HG03175 (cell line): ENCODE results near the gene ZNRD2.
"Not testable (repeated sequence)": the region's sequence is repeated elsewhere in the genome, so short reads cannot be mapped to it uniquely, and the experiment has no call there.

ENCODE experiments used
- ATAC-seq: cut with Tn5 transposase; IDR thresholded peaks from one replicate; pipeline ENCODE4 v1.9.1; 2021; ENCODE audit warnings: mild to moderate bottlenecking, moderate library complexity; ENCODE audit not compliant: unreplicated experiment

Gene ZNRD2

DNA sequence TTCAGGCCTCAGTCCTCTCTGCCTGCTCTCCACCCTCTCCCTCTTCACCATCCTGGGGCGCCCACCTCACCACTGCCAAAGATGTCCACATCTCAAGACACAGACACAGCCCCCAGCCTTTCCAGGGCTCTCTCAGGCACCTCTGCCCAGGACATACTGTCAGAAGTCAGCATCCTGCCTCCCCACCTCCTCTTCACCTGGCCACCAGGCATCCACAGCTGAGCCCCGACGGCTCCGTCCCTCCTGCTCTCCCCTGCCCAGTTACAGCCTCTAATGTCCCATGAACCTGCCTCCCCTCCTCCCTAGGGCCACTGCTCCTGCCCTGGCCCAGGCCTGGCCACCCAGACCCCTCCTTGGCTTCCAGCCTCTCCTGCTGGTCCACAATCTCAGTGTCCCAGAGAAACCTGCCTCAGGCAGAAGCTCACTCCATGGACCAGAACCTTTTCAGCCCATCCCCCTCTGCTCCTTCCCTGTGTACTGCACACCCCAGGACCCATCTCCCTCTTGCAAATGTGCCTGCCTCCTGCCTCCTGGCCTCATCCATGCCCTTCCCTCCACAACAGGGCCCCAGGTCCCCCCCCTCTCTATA is 15.3 kb upstream of the ZNRD2 start:
- ATAC-seq: no peak

DNA sequence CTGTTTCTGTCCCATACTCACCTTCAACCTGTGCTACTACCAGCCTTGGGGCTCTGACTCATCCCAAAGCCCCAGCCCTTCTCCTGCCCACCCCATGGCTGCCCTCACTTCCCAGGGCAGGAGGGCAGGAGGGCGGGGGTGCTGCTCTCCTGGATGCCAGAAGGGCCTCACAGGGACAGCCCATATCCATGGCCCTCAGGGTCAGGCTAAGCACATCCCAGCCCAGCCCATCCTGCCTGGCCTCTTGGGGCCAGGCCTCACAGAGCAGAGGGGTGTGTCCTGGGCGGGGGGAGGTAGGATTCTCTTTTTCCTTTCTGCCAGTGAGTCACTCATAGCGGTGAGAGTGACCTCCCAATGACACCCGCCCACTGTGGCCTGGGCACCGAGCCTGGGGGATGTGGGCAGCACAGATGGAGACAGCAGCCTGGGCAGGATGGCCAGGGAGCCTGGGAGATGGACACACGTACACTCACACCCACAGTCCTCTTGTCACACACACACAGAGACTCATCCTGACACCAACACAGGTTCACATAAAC is 14.5 kb upstream of the ZNRD2 start:
- no peak for ATAC-seq

DNA sequence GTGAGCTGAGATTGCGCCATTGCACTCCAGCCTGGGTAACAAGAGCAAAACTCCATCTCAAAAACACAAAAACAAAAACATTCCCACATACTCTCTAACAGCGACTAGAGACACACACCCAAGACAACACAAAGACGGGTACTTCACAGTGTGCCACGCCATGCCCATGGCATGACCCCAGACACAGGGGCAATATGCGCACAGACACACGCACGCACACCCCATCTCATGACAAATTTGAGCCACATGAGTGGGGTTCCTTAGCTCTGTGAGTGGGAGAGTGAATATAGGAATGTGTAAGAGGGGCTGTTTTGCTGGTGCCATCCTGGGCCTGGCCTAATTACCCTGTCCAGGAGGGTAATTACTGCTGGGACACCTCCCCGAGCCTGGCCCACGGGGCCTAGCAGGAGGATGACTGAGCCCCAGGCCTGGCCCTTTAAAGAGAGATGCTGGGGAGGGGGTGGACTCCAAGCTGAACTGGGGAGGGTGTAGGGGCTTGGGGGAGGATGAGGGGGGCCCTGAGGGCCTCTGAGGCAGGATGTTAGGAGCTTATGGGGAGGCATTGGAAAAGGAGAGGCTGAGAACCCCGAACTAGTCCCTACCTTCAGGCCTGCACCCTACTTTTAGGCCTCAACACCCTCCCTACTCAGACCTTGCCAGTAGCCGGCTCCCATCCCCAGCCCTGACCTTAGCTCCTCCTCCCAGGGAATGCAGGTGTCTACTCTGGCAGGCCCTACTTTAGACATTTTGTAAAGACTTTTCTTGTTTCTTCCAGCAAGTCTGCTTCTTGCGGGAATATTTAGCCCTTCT is 13.6 kb upstream of the ZNRD2 start:
- no peak for ATAC-seq

DNA sequence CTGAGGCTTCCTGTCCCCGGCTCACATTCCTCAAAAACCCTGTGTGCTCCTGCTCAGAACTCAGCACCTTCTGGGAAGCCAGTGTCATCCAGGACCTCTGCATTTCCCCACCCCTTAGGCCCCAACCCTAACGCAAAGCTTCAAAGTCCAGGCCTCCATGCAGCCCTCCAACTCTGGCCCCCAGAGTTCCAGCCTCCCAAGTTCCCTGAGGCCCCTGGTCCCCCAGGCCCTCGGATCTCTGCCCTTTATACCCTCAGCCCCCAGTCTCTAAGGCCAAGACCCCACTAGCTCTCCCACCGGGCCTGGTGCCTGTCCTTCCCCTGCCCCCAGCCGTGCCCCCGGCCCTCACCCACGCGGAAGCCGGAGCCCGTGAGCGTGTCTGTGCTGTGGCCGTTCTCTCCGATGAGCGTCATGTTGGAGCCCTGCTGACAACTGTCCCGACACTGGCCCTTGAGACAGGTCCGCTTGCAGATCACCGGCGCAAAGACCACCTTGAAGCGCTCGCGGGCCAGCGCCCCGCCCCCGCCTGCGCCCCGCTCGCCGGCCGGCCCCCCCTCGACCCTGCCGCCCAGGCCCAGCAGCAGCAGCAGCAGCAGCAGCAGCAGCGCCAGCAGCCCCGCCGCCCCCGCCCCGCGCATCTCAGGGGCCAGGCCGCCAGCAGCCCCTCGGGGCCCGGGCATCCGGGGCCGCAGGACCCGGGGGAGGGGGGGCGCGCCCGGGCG is 12.8 kb upstream of the ZNRD2 start:
- ATAC-seq: no peak

DNA sequence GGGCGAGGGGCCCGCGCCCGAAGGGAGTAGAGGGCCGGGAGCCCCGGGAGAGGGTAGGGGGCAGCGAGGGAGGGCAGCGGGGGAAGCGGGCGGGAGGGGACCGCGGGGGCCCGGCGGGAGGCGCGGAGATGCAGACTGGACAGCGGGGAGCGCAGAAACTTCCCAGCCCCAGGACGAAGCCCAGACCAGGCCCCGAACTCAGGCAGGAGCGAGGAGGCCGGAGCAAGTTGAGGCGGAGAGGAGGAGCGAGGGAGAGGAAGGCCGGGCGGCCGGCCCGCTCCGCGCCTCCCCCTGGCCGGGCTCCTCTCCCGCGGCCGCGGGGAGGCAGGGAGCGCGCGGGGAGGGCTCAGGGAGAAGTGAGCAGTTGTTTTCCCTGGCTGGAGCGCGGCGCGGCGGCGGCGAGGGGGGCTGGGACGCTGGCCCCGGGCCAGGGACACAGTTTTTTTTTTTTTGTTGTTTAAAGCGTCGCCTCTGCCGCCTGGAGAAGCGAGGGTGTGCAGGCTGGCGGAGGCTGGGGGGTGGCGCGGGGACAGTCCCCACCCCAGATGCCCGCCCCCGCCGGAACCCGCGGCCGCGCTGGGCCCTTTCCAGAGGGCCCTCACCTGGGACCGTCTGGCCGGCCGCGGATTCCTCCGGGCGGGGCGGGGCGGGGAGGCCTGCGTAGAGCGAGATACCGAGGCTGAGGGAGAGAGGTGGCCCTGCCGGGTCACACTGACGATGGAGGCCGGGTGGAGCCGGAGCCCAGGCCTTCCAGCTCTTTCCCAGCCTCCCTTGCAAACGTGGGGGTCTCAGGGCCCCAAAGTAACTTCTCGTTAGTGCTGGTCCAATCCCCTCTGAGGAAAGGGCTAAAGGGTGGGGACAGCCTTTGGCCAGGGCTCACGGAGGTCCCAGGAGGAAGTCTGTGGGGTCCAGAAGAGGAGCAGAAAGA is 12.0 kb upstream of the ZNRD2 start, which contains the start of gene LTBP3:
Gene LTBP3 (minus strand): TSS at position 358 of the 928 bp plus-strand sequence. CDS start 400 bp downstream, outside the sequence.
- no peak for ATAC-seq

DNA sequence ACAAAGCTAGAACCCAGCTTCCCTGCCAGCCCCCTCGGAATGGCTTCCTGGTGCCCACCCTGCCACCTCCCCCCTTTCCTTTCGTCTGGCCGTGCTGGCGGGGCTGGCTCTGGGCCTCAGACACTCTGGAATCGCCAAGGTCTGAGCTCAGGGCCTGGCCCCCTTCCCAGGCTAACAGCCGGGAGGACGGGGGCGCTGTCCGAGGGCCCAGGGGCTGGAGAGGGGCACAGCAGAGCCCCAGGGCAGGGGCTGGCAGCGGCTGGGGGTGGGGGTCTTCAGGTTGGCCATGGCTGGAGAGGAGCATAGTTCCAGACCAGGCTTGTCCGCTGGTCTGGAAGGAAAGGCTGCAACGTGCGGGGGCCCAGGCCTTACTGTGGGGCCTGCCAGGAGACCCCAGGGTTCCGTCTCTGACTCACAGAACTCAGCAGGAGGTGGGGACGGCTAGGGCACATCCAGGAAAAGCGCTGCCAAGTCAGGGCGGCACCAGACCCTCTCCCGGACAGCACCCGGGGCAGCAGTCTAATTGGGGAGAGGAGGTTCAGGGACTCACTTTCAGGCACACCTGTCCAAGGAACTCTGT is 11.3 kb upstream of the ZNRD2 start:
- no peak for ATAC-seq

DNA sequence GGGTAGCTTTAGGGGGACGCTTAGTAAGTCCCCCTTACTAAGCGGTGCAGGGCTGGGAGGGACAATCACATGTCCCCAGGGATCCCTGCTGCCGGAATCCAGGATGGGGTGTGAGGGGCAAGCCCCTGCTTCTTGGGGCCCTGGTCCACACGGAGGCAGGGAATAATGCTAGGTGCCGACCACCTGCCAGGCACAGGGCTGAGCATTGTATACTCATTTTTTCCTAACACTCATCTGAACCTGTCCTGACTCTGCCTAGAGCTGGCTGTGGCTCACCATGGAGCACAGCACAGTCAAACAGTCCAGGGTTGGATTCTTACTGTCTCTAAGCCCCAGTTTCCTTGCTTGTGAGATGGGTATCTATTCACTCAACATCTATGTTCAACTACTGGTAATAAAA is 10.7 kb upstream of the ZNRD2 start:
- no peak for ATAC-seq

DNA sequence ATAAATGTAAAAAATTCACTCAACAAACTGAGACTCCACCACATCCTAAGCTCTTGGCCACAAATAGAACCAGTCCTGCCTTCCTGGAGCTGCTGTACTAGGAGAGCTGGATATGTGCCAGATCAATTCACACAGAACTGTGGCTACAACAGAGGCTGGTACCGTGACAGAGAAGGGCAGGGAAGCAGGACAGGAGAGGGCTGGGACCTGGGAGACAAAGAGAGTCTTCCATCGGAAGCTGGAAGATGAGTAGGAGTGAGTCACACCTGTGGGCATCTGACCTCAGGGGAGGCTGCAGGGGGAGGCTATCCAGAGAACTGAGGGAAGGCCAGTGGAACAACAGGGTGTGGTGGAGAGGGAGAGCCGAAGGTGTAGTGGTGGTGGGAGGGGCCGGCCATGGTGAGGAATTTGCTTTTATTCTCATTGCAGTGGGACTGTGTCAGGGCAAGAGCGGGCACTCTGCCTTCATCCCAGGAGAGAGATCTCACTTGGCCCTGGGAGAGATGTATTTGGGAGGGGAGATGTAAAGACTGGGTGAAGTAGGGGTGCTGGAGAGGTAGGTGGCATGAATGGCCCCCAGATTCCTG is 10.2 kb upstream of the ZNRD2 start:
- ATAC-seq: no peak

DNA sequence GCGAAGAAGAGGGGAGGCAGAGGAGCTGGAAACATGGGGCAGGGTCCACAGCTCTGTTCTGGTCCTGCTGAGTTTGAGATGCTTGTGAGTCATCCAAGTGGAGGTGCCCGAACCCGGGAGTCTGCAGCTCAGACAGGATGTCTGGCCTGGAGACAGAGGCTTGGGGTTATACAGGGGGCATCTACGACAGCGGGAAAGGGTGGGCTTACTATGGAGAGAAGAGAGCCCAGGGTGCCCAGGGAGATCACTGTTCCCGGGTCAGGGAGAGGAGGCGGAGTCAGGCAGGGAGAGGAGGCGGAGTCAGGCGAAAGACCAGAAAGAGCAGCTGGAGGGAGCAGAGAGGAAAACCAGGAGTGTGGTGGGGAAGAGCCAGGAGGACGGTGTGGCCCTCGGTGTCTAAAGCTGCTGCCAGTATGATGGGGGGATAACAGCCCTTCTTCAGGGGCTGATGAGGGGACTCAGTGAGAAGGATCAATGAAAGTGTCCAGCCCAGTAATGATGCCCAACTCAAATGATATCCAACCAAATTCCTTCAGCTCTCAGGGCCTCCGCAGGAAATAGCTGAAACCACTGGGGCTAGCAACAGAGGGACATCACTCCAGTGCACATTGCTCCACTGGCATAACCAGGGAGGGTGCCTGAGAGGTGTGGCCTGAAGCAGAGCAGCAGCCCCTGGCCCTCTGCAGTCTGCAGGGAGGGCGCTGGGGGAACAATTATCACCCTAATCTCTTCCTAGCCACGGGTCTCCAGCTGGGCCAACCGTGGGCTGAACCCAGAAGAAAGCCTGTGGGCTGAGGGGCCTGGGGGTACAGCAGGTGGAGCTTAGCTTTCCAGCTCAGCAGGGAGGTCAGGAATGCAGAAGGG is 9.5 kb upstream of the ZNRD2 start:
- ATAC-seq: no peak

DNA sequence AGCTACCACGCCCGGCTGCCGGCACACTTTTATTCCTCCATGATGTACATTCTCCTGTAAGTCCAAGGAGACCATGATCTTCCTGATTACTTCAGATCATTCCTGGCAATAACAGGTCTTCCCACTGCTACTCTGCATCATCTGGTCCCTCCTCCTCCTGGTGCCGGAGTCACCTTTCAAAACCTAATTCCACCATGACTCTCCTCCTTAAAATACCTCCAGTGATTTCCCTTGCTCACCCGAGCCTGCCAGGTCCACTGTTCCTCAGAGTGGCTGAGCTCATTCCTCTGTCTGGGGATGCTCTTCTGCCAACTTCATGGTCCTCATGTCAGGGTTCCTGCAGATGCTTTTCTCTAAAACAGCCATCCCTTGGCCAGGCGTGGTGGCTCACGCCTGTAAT is 8.3 kb upstream of the ZNRD2 start:
- ATAC-seq: no peak

DNA sequence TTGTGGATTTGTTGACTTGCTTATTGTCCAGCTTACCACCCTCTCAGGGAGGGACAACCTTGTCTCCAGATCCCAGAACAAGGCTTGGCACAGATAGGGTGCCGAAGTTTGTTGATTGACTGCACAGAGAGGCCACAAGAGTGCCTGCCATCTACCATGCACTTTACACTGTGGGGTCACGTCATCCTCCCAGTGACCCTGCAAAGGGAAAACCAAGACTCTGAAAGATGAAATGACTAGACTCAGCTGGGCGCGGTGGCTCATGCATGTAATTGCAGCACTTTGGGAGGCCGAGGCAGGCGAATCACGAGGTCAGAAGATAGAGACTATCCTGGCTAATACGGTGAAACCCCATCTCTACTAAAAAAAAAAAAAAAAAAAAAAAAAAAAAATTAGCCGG is 7.5 kb upstream of the ZNRD2 start:
- no peak for ATAC-seq

DNA sequence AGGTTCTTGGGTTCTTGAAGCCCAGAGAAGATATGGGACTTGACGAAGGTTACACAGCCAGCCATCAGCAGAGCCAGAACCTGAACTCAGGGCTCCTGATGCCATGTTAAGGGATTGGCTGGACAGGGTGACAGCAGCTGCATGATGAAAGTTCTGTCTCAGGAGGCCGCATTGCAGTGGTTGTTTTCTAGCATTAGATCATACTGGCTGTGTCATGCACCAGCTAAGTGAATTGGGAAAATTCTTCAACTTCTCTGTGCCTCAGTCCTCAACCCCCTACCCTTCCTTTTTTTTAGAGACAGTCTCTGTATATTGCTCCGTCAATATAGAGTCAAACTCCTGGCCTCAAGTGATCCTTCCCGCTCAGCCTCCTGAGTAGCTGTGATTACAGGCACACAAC is 6.7 kb upstream of the ZNRD2 start:
- ATAC-seq: no peak

DNA sequence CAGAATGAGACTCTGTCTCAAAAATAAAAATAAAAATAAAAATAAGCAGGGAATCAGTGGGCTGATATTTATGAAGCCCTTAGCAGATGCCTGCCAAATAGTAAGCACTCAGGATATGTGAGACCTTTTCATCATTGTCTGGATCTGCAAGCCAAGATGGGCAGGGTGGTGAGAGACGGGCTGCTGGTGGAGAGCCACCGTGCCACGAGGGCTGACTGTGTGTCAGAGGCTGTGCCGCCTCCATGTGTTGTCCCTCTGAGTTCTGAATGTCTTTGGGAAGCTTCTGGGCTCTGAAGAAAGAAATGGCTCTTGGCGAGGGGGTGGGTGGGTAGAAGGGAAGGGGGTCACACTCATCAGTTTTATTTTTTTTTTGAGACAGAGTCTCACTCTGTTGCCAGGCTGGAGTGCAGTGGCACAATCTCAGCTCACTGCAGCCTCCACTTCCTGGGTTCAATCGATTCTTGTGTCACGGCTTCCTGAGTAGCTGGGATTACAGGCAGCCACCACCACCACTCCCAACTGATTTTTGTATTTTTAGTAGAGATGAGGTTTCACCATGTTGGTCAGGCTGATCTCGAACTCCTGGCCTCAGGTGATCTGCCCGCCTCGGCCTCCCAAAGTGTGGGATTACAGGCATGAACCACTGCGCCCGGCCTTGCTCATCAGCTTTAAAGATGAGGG is 5.3 kb upstream of the ZNRD2 start:
- ATAC-seq: not testable (repeated sequence)

DNA sequence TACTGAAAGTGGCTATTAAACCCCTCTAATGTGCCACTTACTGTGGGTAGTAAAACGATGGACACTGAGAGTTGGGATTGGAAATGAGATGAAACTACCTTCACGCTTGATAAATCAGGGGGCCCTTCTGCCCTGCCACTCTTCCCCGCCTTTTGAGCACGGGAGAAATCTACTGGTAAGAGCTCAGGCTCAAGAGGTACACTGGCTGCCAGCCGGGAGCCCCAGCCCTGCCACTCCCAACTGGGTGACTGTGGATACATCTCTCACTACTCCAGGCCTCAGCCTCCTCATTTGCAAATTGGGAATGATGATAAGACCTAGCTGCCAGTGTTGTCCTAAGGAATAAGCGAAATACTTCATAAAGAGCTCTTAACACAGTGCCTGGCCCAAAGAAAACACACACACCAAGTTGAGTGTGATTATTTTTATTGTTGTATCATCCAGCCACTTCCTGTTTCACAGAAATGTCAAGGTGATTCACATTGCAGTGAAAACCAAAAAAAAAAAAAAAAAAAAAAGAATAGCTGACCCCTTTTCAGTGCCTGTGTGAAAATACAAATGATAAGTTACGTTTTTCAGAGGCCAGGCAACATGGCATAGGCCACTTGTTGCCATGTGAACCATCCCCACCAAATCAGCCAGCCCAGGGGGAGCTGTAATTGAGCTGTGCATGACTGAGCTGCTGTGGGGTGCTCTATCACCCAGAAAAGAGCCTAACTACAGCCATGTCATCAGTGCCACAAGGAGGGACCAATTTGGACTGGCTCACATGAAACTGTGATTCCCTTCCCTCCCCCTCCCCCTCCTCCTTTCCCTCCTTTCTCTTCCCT is 4.4 kb upstream of the ZNRD2 start:
- ATAC-seq: no peak

DNA sequence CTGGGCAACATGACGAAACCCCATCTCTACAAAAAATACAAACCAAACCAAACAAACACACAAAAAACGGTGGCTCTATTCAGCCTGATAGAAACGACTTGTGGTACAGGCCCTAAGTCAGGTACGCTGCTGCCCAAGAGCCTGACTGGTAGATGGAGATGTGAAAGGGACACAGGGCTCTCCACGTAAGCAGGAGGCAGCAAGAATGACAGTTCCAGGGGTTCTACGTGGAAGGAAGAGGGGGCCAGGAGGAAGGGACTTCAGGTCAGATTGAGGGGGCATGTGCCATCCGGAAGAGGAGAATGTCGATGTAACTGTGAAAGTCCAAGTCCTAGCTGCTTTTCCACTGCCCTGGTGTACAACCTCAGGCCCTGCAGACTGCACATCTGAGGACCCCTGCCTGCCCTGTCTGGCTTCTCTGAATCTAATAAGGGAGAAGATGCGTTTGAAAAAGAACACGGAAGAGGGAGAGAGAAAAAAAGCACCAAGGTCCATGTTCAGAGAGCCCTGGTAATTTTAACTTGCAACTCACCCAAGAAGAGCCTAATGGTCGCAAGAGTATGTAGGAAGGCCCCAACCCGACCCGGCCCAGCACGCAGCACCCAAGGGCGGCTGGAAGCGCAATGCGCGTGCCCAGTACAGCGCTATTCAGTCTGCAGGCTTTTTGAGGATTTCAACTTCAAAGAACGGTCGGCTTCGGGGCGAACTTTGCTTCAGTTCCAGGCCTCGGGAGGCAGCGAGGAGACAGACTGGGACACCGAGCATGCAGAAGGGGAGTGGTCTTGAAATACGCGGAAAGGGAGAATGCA is 909 bp upstream of the ZNRD2 start:
- peak; percentile 2 for ATAC-seq

DNA sequence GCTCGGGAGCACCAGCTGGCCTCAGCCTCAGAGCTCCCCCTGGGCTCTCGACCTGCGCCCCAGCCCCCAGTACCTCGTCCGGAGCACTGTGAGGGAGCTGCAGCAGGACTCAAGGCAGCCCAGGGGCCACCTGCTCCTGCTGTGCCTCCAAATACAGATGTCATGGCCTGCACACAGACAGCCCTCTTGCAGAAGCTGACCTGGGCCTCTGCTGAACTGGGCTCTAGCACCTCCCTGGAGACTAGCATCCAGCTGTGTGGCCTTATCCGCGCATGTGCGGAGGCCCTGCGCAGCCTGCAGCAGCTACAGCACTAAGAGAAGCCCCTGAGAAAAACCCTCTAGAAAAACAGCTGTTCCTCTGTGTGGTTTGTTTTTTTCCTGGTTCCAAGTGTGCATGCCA is 1.1 kb downstream of the ZNRD2 start:
- ATAC-seq: no peak

DNA sequence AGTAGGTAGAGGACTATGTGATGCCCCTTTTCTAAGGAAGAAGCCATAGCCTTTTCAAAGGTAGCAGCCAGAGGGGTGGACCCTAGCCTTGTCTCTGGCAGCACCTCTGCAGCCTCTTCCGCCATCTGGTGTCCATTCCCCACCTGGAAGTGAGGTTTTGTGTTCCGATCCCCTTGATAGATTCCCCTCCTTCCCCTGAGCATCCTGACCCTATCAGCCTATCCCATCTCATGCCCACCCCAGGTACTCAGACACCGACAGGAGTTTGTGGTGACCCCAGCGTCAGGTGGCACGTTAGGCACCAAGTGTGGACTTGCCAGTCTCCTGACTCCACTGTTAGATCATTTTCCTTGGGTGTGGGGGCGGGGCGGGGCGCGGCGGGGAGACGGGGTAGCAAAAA is 1.7 kb downstream of the ZNRD2 start:
- ATAC-seq: no peak
